HepG2 (cell line): ENCODE results near the gene TBC1D14. TPM values are rescaled to one million over a fixed set of nuclear protein-coding genes. Genes with fewer than 3 reads are reported as not detected.

Experiments
- ARNTL ChIP-seq: sonication (generic); formaldehyde crosslinking; IDR thresholded peaks from 2 replicates; pipeline ENCODE4 v1.4.0; 2020; ENCODE audit warnings: mild to moderate bottlenecking, missing genetic modification reagents
- ATF7-NPFF ChIP-seq: sonication (generic); formaldehyde crosslinking; IDR thresholded peaks from 2 replicates; pipeline ENCODE4 v1.8.1; 2023; ENCODE audit warnings: mild to moderate bottlenecking, low read depth, missing genetic modification reagents, moderate library complexity
- ATRX ChIP-seq: sonication (generic); formaldehyde crosslinking; IDR thresholded peaks from 2 replicates; pipeline ENCODE4 v1.4.0; 2020; ENCODE audit warnings: missing genetic modification reagents, borderline replicate concordance
- CSRNP2 ChIP-seq: sonication (generic); formaldehyde crosslinking; conservative IDR thresholded peaks from 2 replicates; pipeline ENCODE4 v1.8.0; 2022; ENCODE audit warnings: low read depth, missing genetic modification reagents
- EED ChIP-seq: sonication (generic); formaldehyde crosslinking; IDR thresholded peaks from 2 replicates; pipeline ENCODE4 v1.5.0; 2020; ENCODE audit warnings: mild to moderate bottlenecking, missing genetic modification reagents
- FOXM1 ChIP-seq: sonication (generic); formaldehyde crosslinking; IDR thresholded peaks from 2 replicates; pipeline ENCODE4 v1.5.0; 2020; ENCODE audit warnings: missing genetic modification reagents
- KLF9 ChIP-seq: IDR thresholded peaks from 2 replicates; pipeline ENCODE4 v1.6.1; 2016; ENCODE audit warnings: low read depth
- MEF2D ChIP-seq: sonication (generic); formaldehyde crosslinking; IDR thresholded peaks from 2 replicates; pipeline ENCODE4 v1.5.1; 2020; ENCODE audit warnings: mild to moderate bottlenecking, missing genetic modification reagents
- MIER2 ChIP-seq: IDR thresholded peaks from 2 replicates; pipeline ENCODE4 v1.6.1; 2016; ENCODE audit warnings: missing biosample characterization, missing genetic modification reagents
- SNAI1 ChIP-seq: sonication (generic); formaldehyde crosslinking; IDR thresholded peaks from 2 replicates; pipeline ENCODE4 v1.5.0; 2020; ENCODE audit warnings: mild to moderate bottlenecking, missing genetic modification reagents, borderline replicate concordance
- SOX5 ChIP-seq: IDR thresholded peaks from 2 replicates; pipeline ENCODE4 v1.6.1; 2016; ENCODE audit warnings: borderline replicate concordance
- TBL1XR1 ChIP-seq: fragments of 150-350 bp; IDR thresholded peaks from 2 replicates; pipeline ENCODE4 v1.6.1; 2014; ENCODE audit warnings: borderline replicate concordance, low read length; ENCODE audit not compliant: partially characterized antibody
- TOPORS ChIP-seq: sonication (generic); formaldehyde crosslinking; IDR thresholded peaks from 2 replicates; pipeline ENCODE4 v1.8.0; 2023; ENCODE audit warnings: mild to moderate bottlenecking, missing genetic modification reagents
- ZFAT ChIP-seq: sonication (generic); formaldehyde crosslinking; conservative IDR thresholded peaks from 2 replicates; pipeline ENCODE4 v1.8.1; 2023; ENCODE audit warnings: missing genetic modification reagents, inconsistent platforms
- ZKSCAN1 ChIP-seq: fragments of 150-350 bp; IDR thresholded peaks from 2 replicates; pipeline ENCODE4 v1.6.1; 2014; ENCODE audit warnings: low read length
- ZNF17 ChIP-seq: sonication (generic); formaldehyde crosslinking; IDR thresholded peaks from 2 replicates; pipeline ENCODE4 v1.5.0; 2020; ENCODE audit warnings: mild to moderate bottlenecking, missing genetic modification reagents
- ZNF234 ChIP-seq: sonication (generic); formaldehyde crosslinking; conservative IDR thresholded peaks from 2 replicates; pipeline ENCODE4 v1.5.1; 2020; ENCODE audit warnings: mild to moderate bottlenecking, missing genetic modification reagents
- ZNF660 ChIP-seq: sonication (generic); formaldehyde crosslinking; IDR thresholded peaks from 2 replicates; pipeline ENCODE4 v1.5.1; 2020; ENCODE audit warnings: mild to moderate bottlenecking, low read depth, missing genetic modification reagents, borderline replicate concordance
- ZSCAN31 ChIP-seq: sonication (generic); formaldehyde crosslinking; IDR thresholded peaks from 2 replicates; pipeline ENCODE4 v1.5.0; 2020; ENCODE audit warnings: low read depth, mild to moderate bottlenecking, missing genetic modification reagents
- polyA plus RNA-seq, 8 experiments: library from polyadenylated mRNA; depleted of rRNA in 3 of 8; stranded (reverse) in 7 of 8; unstranded in 1 of 8; fragments of >200 nt; fragmentation: Illumina TruSeq in 4 of 8; extraction: Trizol in 4 of 8; gene quantifications; 2 replicates each; pipeline versions ENCODE4 v1.2.1 to v1.2.3, GENCODE V29; 2011 to 2016; ENCODE audit warnings: low read depth in 4 of 8, missing spikeins in 1 of 8, mixed read lengths in 1 of 8; ENCODE audit not compliant: insufficient read depth in 1 of 8
- total RNA-seq, 5 experiments: library from RNA; depleted of rRNA; stranded (reverse); fragments of >200 nt; fragmentation: Illumina TruSeq; extraction: Trizol; gene quantifications; 2 replicates each; pipeline ENCODE4 v1.2.3, GENCODE V29; 2016; ENCODE audit warnings: low read depth in 1 of 5
- TF ChIP-seq, protein P1 (sequence below), 2 experiments: sonication (generic) in 1 of 2; formaldehyde crosslinking in 1 of 2; IDR thresholded peaks; 2 replicates each; pipeline versions ENCODE4 v1.4.0 to v1.6.1; 2018 to 2020; ENCODE audit warnings: missing genetic modification reagents in 2 of 2, borderline replicate concordance in 1 of 2, low read depth in 1 of 2, mild to moderate bottlenecking in 1 of 2, missing biosample characterization in 1 of 2
- TF ChIP-seq, protein P2 (sequence below): sonication (generic); formaldehyde crosslinking; IDR thresholded peaks from 2 replicates; pipeline ENCODE4 v1.4.0; 2020; ENCODE audit warnings: missing genetic modification reagents
- TF ChIP-seq, protein P3 (sequence below): sonication (generic); formaldehyde crosslinking; conservative IDR thresholded peaks from 2 replicates; pipeline ENCODE4 v1.4.0; 2020; ENCODE audit warnings: missing genetic modification reagents

The TBC1D14 gene
- total and polyA plus RNA-seq, 2 of the 13 experiments (the other 11 are each of a cell fraction or from before 2014, with no cell fraction given) = 29.5 to 46.5 TPM

GRCh38 chr4:6917461-6918271, 8.0 kb downstream of the TBC1D14 start (continued):
- TF ChIP-seq, protein P1, sequence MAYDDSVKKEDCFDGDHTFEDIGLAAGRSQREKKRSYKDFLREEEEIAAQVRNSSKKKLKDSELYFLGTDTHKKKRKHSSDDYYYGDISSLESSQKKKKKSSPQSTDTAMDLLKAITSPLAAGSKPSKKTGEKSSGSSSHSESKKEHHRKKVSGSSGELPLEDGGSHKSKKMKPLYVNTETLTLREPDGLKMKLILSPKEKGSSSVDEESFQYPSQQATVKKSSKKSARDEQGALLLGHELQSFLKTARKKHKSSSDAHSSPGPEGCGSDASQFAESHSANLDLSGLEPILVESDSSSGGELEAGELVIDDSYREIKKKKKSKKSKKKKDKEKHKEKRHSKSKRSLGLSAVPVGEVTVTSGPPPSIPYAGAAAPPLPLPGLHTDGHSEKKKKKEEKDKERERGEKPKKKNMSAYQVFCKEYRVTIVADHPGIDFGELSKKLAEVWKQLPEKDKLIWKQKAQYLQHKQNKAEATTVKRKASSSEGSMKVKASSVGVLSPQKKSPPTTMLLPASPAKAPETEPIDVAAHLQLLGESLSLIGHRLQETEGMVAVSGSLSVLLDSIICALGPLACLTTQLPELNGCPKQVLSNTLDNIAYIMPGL (CRISPR knock-in tag; IDR thresholded peaks at IDR 0.05; ENCODE audit: borderline replicate concordance in 1 of 2, low read depth in 1 of 2) = peak; percentile 75 to 84; a peak in 3 of 4 replicates
- TF ChIP-seq ZNF234 (CRISPR knock-in tag) (no peak), ZSCAN31 (CRISPR knock-in tag) (0 out of 2 replicates have a peak, but pooled peaks have one; percentile 46), ATRX (CRISPR knock-in tag) (no peak), TBL1XR1 (peak; percentile 14), CSRNP2 (CRISPR knock-in tag) (no peak), ZNF17 (CRISPR knock-in tag) (no peak), SOX5 (CRISPR knock-in tag) (peak; percentile 99), MEF2D (peak; percentile 88), ZNF660 (CRISPR knock-in tag) (no peak), ZKSCAN1 (0 out of 2 replicates have a peak, but pooled peaks have one; percentile 16), ARNTL (peak; percentile 93), ZFAT (CRISPR knock-in tag) (no peak), KLF9 (CRISPR knock-in tag) (no peak), ATF7-NPFF (CRISPR knock-in tag) (peak; percentile 73; the same call in 1 of the 2 replicates), EED (CRISPR knock-in tag) (no peak), MIER2 (peak; percentile 67; the same call in 1 of the 2 replicates), FOXM1 (CRISPR knock-in tag) (no peak), SNAI1 (no peak), TOPORS (CRISPR knock-in tag) (0 out of 2 replicates have a peak, but pooled peaks have one; percentile 83)
- TF ChIP-seq, protein P2, sequence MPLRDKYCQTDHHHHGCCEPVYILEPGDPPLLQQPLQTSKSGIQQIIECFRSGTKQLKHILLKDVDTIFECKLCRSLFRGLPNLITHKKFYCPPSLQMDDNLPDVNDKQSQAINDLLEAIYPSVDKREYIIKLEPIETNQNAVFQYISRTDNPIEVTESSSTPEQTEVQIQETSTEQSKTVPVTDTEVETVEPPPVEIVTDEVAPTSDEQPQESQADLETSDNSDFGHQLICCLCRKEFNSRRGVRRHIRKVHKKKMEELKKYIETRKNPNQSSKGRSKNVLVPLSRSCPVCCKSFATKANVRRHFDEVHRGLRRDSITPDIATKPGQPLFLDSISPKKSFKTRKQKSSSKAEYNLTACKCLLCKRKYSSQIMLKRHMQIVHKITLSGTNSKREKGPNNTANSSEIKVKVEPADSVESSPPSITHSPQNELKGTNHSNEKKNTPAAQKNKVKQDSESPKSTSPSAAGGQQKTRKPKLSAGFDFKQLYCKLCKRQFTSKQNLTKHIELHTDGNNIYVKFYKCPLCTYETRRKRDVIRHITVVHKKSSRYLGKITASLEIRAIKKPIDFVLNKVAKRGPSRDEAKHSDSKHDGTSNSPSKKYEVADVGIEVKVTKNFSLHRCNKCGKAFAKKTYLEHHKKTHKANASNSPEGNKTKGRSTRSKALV (CRISPR knock-in tag) = peak; percentile 72; the same call in 1 of the 2 replicates
- TF ChIP-seq, protein P3, sequence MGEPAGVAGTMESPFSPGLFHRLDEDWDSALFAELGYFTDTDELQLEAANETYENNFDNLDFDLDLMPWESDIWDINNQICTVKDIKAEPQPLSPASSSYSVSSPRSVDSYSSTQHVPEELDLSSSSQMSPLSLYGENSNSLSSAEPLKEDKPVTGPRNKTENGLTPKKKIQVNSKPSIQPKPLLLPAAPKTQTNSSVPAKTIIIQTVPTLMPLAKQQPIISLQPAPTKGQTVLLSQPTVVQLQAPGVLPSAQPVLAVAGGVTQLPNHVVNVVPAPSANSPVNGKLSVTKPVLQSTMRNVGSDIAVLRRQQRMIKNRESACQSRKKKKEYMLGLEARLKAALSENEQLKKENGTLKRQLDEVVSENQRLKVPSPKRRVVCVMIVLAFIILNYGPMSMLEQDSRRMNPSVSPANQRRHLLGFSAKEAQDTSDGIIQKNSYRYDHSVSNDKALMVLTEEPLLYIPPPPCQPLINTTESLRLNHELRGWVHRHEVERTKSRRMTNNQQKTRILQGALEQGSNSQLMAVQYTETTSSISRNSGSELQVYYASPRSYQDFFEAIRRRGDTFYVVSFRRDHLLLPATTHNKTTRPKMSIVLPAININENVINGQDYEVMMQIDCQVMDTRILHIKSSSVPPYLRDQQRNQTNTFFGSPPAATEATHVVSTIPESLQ = no peak
